CD1c-positive myeloid dendritic cell (primary cell): ENCODE results near the gene PMS1.
A peak's percentile ranks its signal among the peaks of the same experiment; 100 is the strongest.
"Not testable (repeated sequence)": the region's sequence is repeated elsewhere in the genome, so short reads cannot be mapped to it uniquely, and the experiment has no call there.

Experiments
- DNase-seq: peaks from one replicate; pipeline ENCODE4 v3.0.0-alpha.2; 2016; ENCODE audit errors: extremely low spot score

Gene PMS1

GRCh38 chr2:189818249-189819038 is 34.2 kb downstream of the PMS1 start:
- no peak for DNase-seq

GRCh38 chr2:189819297-189819704 is 35.1 kb downstream of the PMS1 start:
- no peak for DNase-seq

- no peak for DNase-seq
Observed at GRCh38 chr2:189821953-189822748, 37.9 kb downstream of the PMS1 start.

GRCh38 chr2:189824694-189825396 is 40.6 kb downstream of the PMS1 start:
- no peak for DNase-seq

- no peak for DNase-seq
Observed at GRCh38 chr2:189826039-189826438, 41.8 kb downstream of the PMS1 start.

GRCh38 chr2:189829102-189829833 is 45.0 kb downstream of the PMS1 start:
- DNase-seq = no peak

GRCh38 chr2:189830510-189830909 is 46.3 kb downstream of the PMS1 start:
- DNase-seq = no peak

- DNase-seq = peak; percentile 85
Observed at GRCh38 chr2:189834059-189834458, 49.8 kb downstream of the PMS1 start.

GRCh38 chr2:189834642-189835041 is 50.4 kb downstream of the PMS1 start:
- DNase-seq = not testable (repeated sequence)

- no peak for DNase-seq
Observed at GRCh38 chr2:189835855-189836558, 51.8 kb downstream of the PMS1 start.

- DNase-seq = no peak
Observed at GRCh38 chr2:189836644-189837043, 52.4 kb downstream of the PMS1 start.

- DNase-seq = peak; percentile 86
Observed at GRCh38 chr2:189837326-189837725, 53.1 kb downstream of the PMS1 start.

- DNase-seq = no peak
Observed at GRCh38 chr2:189841019-189841418, 56.8 kb downstream of the PMS1 start.

- no peak for DNase-seq
Observed at GRCh38 chr2:189848276-189848675, 64.0 kb downstream of the PMS1 start.

- DNase-seq = no peak
Observed at GRCh38 chr2:189849550-189849949, 65.3 kb downstream of the PMS1 start.

- no peak for DNase-seq
Observed at GRCh38 chr2:189851174-189851826, 67.0 kb downstream of the PMS1 start.

- DNase-seq = no peak
Observed at GRCh38 chr2:189854187-189854586, 69.9 kb downstream of the PMS1 start.

- peak; percentile 48 for DNase-seq
Observed at GRCh38 chr2:189854940-189855339, 70.7 kb downstream of the PMS1 start.

GRCh38 chr2:189858291-189858690 is 74.0 kb downstream of the PMS1 start:
- no peak for DNase-seq

GRCh38 chr2:189860161-189860560 is 75.9 kb downstream of the PMS1 start:
- no peak for DNase-seq

GRCh38 chr2:189862751-189863150 is 78.5 kb downstream of the PMS1 start:
- no peak for DNase-seq
